Progenitor cell of endocrine pancreas (in vitro differentiated cells): ENCODE data around the gene COPS6. TPM values are rescaled to one million over a fixed set of nuclear protein-coding genes. Genes with fewer than 3 reads are reported as not detected.

Experiments used
- DNase-seq: peaks from one replicate; pipeline ENCODE4 v3.0.0; 2021; ENCODE audit warnings: low spot score; ENCODE audit not compliant: unreplicated experiment
- H3K27ac Mint-ChIP-seq: 2 replicates; pipeline ENCODE4 v1.8.0; 2021; ENCODE audit warnings: mild to moderate bottlenecking, moderate library complexity, mixed read lengths
- H3K27me3 Mint-ChIP-seq: 2 replicates; pipeline ENCODE4 v1.8.0; 2021; ENCODE audit warnings: mixed read lengths
- H3K36me3 Mint-ChIP-seq: 2 replicates; pipeline ENCODE4 v1.8.0; 2022; ENCODE audit warnings: mixed read lengths; ENCODE audit not compliant: insufficient read depth
- H3K4me1 Mint-ChIP-seq: 2 replicates; pipeline ENCODE4 v1.8.0; 2021; ENCODE audit warnings: low read depth, mixed read lengths
- H3K4me3 Mint-ChIP-seq: 2 replicates; pipeline ENCODE4 v1.8.0; 2021; ENCODE audit warnings: low read depth, mild to moderate bottlenecking, moderate library complexity, mixed read lengths
- H3K9me3 Mint-ChIP-seq: 2 replicates; pipeline ENCODE4 v1.8.0; 2021; ENCODE audit warnings: low read depth, mixed read lengths
- CTCF ChIP-seq: fragments of 200-600 bp; sonication (generic); IDR thresholded peaks from one replicate; pipeline ENCODE4 v1.5.0; 2021; ENCODE audit warnings: antibody characterized with exemption, mild to moderate bottlenecking; ENCODE audit not compliant: unreplicated experiment
- total RNA-seq: library from RNA; stranded (reverse); gene quantifications from 2 replicates; pipeline ENCODE4 v1.2.1, GENCODE V29; 2021

COPS6 gene
- total RNA-seq, 1 donor from 2014 or later = 113 TPM

- DNase-seq = no peak
- peak overlapping the region; percentile 21 for H3K4me3 Mint-ChIP-seq
Observed at GRCh38 chr7:100071018-100071723, 17.6 kb upstream of the COPS6 start.

GRCh38 chr7:100072462-100072861 lies 16.3 kb upstream of the COPS6 start:
- Mint-ChIP-seq H3K4me3 (no peak overlapping the region), H3K36me3 (peaks cover 85% of the 10 kb centered on the region), H3K4me1 (no peaks in the 10 kb centered on the region), H3K9me3 (peaks cover 58% of the 10 kb centered on the region), H3K27me3 (no peaks in the 10 kb centered on the region), H3K27ac (peak overlapping the region; percentile 93)
- no peak for TF ChIP-seq CTCF
- no peak for DNase-seq

More at GRCh38 chr7:100071018-100071723, 17.6 kb upstream of the COPS6 start:
- H3K27ac Mint-ChIP-seq = peak overlapping the region; percentile 93
- H3K36me3 Mint-ChIP-seq = peaks cover 78% of the 10 kb centered on the region
- H3K27me3 Mint-ChIP-seq = no peaks in the 10 kb centered on the region
- TF ChIP-seq CTCF = no peak
- no peaks in the 10 kb centered on the region for H3K4me1 Mint-ChIP-seq
- peaks cover 49% of the 10 kb centered on the region for H3K9me3 Mint-ChIP-seq

- Mint-ChIP-seq H3K9me3 (peaks cover 61% of the 10 kb centered on the region), H3K27me3 (no peaks in the 10 kb centered on the region), H3K36me3 (peaks cover 94% of the 10 kb centered on the region), H3K4me3 (no peak overlapping the region), H3K4me1 (peaks cover 5% of the 10 kb centered on the region), H3K27ac (peak overlapping the region; percentile 90)
- TF ChIP-seq CTCF = no peak
- no peak for DNase-seq
Observed at GRCh38 chr7:100074841-100075240, 13.9 kb upstream of the COPS6 start.

GRCh38 chr7:100075418-100075817 lies 13.4 kb upstream of the COPS6 start:
- H3K4me3 Mint-ChIP-seq = no peak overlapping the region
- DNase-seq = no peak
- peak overlapping the region; percentile 90 for H3K27ac Mint-ChIP-seq
- H3K36me3 Mint-ChIP-seq = peaks cover 92% of the 10 kb centered on the region
- peaks cover 9% of the 10 kb centered on the region for H3K4me1 Mint-ChIP-seq
- peaks cover 56% of the 10 kb centered on the region for H3K9me3 Mint-ChIP-seq
- H3K27me3 Mint-ChIP-seq = no peaks in the 10 kb centered on the region
- no peak for TF ChIP-seq CTCF

GRCh38 chr7:100077205-100077604 lies 11.6 kb upstream of the COPS6 start:
- DNase-seq = no peak
- peak overlapping the region; percentile 95 for H3K27ac Mint-ChIP-seq
- H3K4me1 Mint-ChIP-seq = peaks cover 12% of the 10 kb centered on the region
- H3K27me3 Mint-ChIP-seq = no peaks in the 10 kb centered on the region
- no peak for TF ChIP-seq CTCF
- peaks cover 81% of the 10 kb centered on the region for H3K36me3 Mint-ChIP-seq
- H3K9me3 Mint-ChIP-seq = peaks cover 39% of the 10 kb centered on the region
- H3K4me3 Mint-ChIP-seq = peak overlapping the region; percentile 41
